Activated T-cell treated with anti-CD3 and anti-CD28 coated beads for 24 hours (primary cell): ENCODE results near the gene SNX19.

Source experiments
- DNase-seq: peaks from one replicate; pipeline ENCODE4 v3.0.0-alpha.2; 2020; ENCODE audit warnings: low read depth

Gene SNX19

DNA sequence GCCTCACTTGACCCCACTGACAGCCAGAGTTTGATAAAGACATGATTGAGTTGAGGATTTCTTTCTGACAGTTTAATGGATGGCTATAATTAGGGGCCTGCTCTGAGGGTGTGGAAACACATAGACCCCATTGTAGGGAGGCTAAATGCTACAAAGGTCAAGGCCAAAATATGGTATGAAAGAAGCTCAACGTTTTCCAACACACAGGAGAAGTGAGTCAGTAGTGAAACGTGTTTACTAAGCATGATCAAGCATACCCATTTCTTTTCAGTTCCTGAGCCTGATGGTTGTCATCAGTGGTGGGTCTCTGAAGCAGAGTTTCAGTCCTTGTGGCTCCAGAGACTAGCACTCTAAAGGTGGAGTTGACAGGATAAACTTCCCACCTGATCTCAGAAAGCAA is 69.7 kb downstream of the SNX19 start:
- no peak for DNase-seq

- no peak for DNase-seq
Measured at GRCh38 chr11:130842001-130842400, 74.3 kb downstream of the SNX19 start.

GRCh38 chr11:130840679-130841078 is 75.6 kb downstream of the SNX19 start:
- DNase-seq, result no peak

GRCh38 chr11:130839981-130840666 is 76.2 kb downstream of the SNX19 start:
- no peak for DNase-seq

- DNase-seq, result no peak
Measured at GRCh38 chr11:130837194-130837593, 79.1 kb downstream of the SNX19 start.

GRCh38 chr11:130834886-130835285 is 81.4 kb downstream of the SNX19 start:
- DNase-seq, result no peak

DNA sequence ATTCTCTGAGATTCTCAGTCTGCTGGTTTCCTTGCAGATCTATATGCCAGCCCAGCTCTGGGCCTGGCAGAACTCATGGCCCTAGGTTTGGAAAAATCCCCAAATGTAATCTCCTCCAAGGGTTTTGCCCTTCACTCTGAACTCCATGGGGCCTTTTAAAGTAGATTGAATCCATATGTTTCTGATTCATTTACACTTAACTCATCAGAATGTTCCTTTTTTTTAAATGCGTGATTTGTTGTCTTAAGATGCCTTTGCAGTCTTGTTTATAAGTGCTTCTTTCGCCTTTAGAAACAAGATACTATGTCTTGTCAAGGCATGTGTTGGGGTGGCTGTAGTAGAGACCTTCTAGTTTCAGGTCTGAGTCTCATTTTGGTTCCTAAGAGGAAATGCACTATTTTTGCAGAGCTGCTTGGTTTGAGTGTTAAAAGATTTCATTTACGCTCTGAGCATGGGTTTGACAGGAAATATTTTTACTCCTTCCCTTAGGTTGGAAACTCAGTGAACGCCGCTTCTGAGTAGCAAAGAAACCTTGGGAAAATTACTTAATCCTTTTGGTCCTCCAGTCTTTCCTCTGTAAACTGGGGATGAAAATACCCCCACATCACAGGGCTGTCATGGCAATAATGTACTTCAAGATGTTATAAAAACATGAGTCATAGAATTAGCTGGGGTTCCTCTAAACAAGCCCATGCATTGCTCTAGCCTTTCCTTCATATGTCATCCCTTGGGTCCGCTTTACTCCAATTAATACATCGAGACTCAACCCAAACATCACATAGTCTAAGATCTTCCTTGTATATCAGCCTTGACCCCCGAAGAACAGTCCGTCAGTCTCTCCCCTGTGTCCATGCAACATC is 83.5 kb downstream of the SNX19 start:
- DNase-seq, result no peak

DNA sequence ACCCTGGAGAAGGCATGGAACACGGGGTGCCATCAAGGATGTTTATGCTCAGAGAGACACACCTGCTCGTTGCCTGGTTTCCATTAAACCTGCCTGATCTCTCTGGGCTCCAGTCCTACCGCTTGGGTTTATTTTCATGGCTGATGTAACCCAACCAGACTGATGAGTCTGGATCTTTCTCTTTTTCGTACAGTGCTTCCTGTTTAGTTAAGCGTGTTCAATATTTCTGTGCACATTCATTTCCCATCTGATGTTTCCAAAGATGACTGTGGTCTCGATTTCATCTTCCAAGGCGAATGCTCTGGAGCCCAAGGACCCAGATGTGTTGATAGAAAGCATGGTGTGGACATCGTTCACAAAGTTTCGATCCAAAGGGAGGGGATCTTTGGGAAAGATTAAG is 84.3 kb downstream of the SNX19 start:
- DNase-seq, result no peak

DNA sequence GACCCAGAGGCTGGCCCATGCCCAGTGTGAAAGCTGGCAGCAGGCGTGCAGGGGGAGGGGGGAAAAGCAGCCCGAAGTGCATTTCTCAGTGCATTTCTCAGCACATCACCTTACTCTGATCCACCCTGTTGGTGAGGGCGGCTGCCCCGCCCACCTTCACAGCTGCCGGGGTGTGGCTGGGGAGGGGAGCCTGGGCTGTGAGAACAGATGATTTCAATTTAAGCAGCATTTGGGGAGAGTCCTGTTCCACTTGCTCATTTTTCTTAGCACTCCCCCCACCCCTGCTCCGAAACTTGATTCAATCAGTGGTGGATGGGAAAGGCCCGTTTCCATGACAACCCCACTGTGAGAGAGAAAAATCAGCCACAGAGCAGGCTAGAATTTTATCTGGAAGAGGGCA is 84.8 kb downstream of the SNX19 start:
- DNase-seq, result no peak

GRCh38 chr11:130830566-130830965 is 85.7 kb downstream of the SNX19 start:
- DNase-seq, result no peak

DNA sequence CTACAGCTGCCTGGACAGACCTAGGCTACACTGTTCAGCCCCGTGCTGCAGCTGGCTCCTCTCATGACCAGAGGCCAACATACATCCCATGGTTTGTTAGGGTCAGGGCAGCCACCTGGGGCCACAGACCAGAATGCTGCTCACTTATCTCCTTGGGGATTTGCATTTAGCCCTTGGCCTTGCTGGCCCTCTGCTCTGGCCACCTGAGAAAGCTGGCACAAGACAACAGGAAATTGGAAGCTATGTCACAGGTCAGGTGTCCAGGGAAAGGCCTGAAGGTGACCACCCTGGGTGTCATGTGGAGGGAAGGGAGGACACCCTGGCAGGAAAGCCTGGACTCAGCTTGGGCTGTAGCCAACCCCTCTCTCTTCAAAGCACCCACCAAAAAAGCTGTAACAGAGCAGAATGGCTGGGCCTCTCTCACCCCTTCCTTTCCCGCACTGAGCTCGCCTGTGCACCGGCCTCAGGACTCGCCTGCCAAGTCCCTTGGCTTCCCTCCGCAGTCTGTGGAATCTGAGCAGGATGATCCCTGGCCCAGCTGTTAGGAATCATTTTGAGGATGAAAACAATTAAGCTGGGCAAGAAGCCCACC is 86.3 kb downstream of the SNX19 start:
- no peak for DNase-seq

- no peak for DNase-seq
Measured at GRCh38 chr11:130828741-130829140, 87.5 kb downstream of the SNX19 start.

- no peak for DNase-seq
Measured at GRCh38 chr11:130827451-130828377, 88.6 kb downstream of the SNX19 start.

- no peak for DNase-seq
Measured at GRCh38 chr11:130826572-130826971, 89.7 kb downstream of the SNX19 start.

DNA sequence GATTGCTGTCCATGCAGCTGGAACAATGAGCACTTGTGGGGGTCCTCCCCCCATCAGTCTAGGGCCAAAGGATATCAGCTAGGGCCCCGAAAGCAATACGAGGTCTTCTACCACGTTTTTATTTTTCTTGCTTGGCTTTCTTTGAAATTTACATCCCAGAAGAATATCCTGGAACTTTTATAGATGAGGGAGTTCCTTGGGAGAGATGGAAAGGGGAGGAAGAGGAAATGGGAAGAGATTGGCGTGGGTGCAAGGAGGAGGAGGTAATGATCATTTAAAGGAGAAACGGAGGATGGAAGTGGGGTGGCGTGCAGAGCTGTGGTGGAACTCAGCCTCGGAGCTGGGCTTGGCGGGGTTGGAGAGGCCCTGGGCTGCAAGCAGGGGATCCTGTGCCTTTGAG is 90.3 kb downstream of the SNX19 start:
- no peak for DNase-seq

- DNase-seq, result no peak
Measured at GRCh38 chr11:130825561-130825960, 90.7 kb downstream of the SNX19 start.
